Measurements from ENCODE around the gene ABR.

The ABR gene

DNA sequence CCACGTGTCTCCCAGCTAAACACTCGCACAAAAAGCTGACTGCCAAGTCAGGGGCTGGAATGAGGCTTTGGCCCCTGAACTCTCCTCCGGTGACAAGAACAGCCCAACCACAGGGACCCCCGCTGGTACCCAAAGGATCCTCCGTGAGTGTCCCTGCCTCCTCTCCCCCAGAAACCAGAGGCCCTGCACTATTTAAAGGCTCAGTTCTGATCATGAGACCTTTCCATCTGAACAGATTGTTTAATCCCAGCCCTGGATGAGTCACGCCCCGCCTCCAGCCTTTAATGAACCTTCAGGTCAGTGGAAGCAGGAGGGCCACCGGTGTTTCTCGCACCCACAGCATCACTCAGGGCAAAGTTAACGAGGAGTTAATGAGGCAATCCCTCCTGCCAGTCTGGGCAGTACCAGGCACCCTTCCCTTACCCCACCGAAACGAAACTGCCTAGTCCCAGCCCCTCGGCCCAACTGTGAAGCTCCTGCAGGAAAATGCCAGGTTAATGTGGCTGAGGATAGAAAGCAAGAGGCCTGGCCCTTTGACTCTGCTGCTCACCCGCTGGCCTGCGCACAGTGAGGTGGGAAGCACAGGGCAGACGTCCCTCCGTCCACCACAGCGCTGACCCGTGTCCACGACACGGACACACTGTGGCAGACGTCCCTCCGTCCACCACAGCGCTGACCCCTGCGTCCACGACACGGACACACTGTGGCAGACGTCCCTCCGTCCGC is 150.4 kb downstream of the ABR start:
- Histone ChIP-seq H3K9me3 (replicated peaks in 1 of 11) (no peaks in the 10 kb centered on the region), H3K9ac (no peak overlapping the region), H4K20me1 (peaks cover 21 to 93% (median 66%) of the 10 kb centered on the region in 11 experiments), H3K27me3 (peaks cover 0 to 11% (median 3%) of the 10 kb centered on the region in 11 experiments; a peak in 7 of 22 replicates), H3K4me2 (no peak overlapping the region), H3K36me3 (peaks cover 0 to 89% (median 0%) of the 10 kb centered on the region in 11 experiments; a peak in 10 of 22 replicates), H3K27ac (no peak overlapping the region), H3K4me1 (peaks cover 14 to 25% (median 24%) of the 10 kb centered on the region in 10 experiments), H3K4me3 (no peak overlapping the region)
- TF ChIP-seq Cebpa-rat (IDR thresholded peaks at IDR 0.05), result no peak

GRCh38 chr17:1027044-1027443 is 152.7 kb downstream of the ABR start:
- Histone ChIP-seq H3K27ac (no peak overlapping the region), H3K36me3 (peaks cover 0 to 89% (median 0%) of the 10 kb centered on the region in 11 experiments; a peak in 10 of 22 replicates), H4K20me1 (peaks cover 4 to 93% (median 61%) of the 10 kb centered on the region in 11 experiments; a peak in 20 of 22 replicates), H3K9me3 (replicated peaks in 1 of 11) (no peaks in the 10 kb centered on the region), H3K9ac (no peak overlapping the region), H3K4me2 (no peak overlapping the region), H3K27me3 (peaks cover 0 to under 1% (median 0%) of the 10 kb centered on the region in 11 experiments; a peak in 2 of 22 replicates), H3K4me3 (no peak overlapping the region), H3K4me1 (peaks cover 13 to 21% (median 15%) of the 10 kb centered on the region in 10 experiments; a peak in 18 of 20 replicates)
- no peak for TF ChIP-seq Cebpa-rat (IDR thresholded peaks at IDR 0.05)

- Histone ChIP-seq H3K9ac (no peak overlapping the region), H3K27me3 (no peaks in the 10 kb centered on the region), H3K9me3 (replicated peaks in 1 of 11) (no peaks in the 10 kb centered on the region), H3K4me3 (no peak overlapping the region), H3K4me2 (no peak overlapping the region), H3K4me1 (peaks cover 13 to 24% (median 18%) of the 10 kb centered on the region in 10 experiments; a peak in 18 of 20 replicates), H4K20me1 (peaks cover 4 to 95% (median 61%) of the 10 kb centered on the region in 11 experiments; a peak in 20 of 22 replicates), H3K36me3 (peaks cover 0 to 90% (median 0%) of the 10 kb centered on the region in 11 experiments; a peak in 10 of 22 replicates), H3K27ac (no peak overlapping the region)
- TF ChIP-seq Cebpa-rat (IDR thresholded peaks at IDR 0.05), result no peak
Observed at GRCh38 chr17:1026599-1026975, 153.2 kb downstream of the ABR start.

- peaks cover 4 to 98% (median 64%) of the 10 kb centered on the region in 11 experiments; a peak in 20 of 22 replicates for H4K20me1 ChIP-seq
- H3K9me3 ChIP-seq (replicated peaks in 1 of 11), result no peaks in the 10 kb centered on the region
- no peak overlapping the region for H3K9ac ChIP-seq
- H3K36me3 ChIP-seq, result peaks cover 0 to 93% (median 0%) of the 10 kb centered on the region in 11 experiments; a peak in 10 of 22 replicates
- no peak overlapping the region for H3K4me3 ChIP-seq
- no peak overlapping the region for H3K4me2 ChIP-seq
- H3K27me3 ChIP-seq, result no peaks in the 10 kb centered on the region
- no peak for TF ChIP-seq Cebpa-rat (IDR thresholded peaks at IDR 0.05)
- H3K4me1 ChIP-seq, result peaks cover 15 to 30% (median 23%) of the 10 kb centered on the region in 10 experiments
- no peak overlapping the region for H3K27ac ChIP-seq
Observed at GRCh38 chr17:1025733-1026598, 153.8 kb downstream of the ABR start.

GRCh38 chr17:1024076-1024475 is 155.7 kb downstream of the ABR start:
- Histone ChIP-seq H3K9me3 (replicated peaks in 1 of 11) (no peaks in the 10 kb centered on the region), H4K20me1 (peaks cover under 1 to 98% (median 64%) of the 10 kb centered on the region in 11 experiments; a peak in 19 of 22 replicates), H3K36me3 (peaks cover 0 to 93% (median 0%) of the 10 kb centered on the region in 11 experiments; a peak in 10 of 22 replicates), H3K4me3 (no peak overlapping the region), H3K27me3 (no peaks in the 10 kb centered on the region), H3K9ac (no peak overlapping the region), H3K4me2 (no peak overlapping the region), H3K27ac (no peak overlapping the region), H3K4me1 (peaks cover 22 to 49% (median 42%) of the 10 kb centered on the region in 10 experiments)
- no peak for TF ChIP-seq Cebpa-rat (IDR thresholded peaks at IDR 0.05)

GRCh38 chr17:1022278-1023024 is 157.3 kb downstream of the ABR start:
- Histone ChIP-seq H3K27me3 (no peaks in the 10 kb centered on the region), H3K4me2 (peak overlapping the region in 10 of 11 experiments; percentile 1 to 90 (median 79); a peak in 19 of 22 replicates), H3K4me3 (no peak overlapping the region), H3K36me3 (peaks cover 0 to 92% (median 0%) of the 10 kb centered on the region in 11 experiments; a peak in 10 of 22 replicates), H3K27ac (peak overlapping the region in 5 of 11 experiments; percentile 16 to 43 (median 25); a peak in 3 of 22 replicates), H3K9ac (peak overlapping the region in 10 of 11 experiments; percentile 4 to 59 (median 38); a peak in 15 of 22 replicates), H3K4me1 (peaks cover 22 to 58% (median 51%) of the 10 kb centered on the region in 10 experiments), H4K20me1 (peaks cover 0 to 98% (median 67%) of the 10 kb centered on the region in 11 experiments; a peak in 19 of 22 replicates), H3K9me3 (replicated peaks in 1 of 11) (no peaks in the 10 kb centered on the region)
- no peak for TF ChIP-seq Cebpa-rat (IDR thresholded peaks at IDR 0.05)

GRCh38 chr17:1021147-1021546 is 158.6 kb downstream of the ABR start:
- H3K27ac ChIP-seq, result no peak overlapping the region
- H3K36me3 ChIP-seq, result peaks cover 0 to 91% (median 0%) of the 10 kb centered on the region in 11 experiments; a peak in 10 of 22 replicates
- no peaks in the 10 kb centered on the region for H3K27me3 ChIP-seq
- H3K4me3 ChIP-seq, result no peak overlapping the region
- no peak for TF ChIP-seq Cebpa-rat (IDR thresholded peaks at IDR 0.05)
- H4K20me1 ChIP-seq, result peaks cover 0 to 98% (median 61%) of the 10 kb centered on the region in 11 experiments; a peak in 19 of 22 replicates
- no peak overlapping the region; a peak in 1 of 22 replicates for H3K9ac ChIP-seq
- H3K4me1 ChIP-seq, result peaks cover 22 to 70% (median 62%) of the 10 kb centered on the region in 10 experiments
- H3K9me3 ChIP-seq (replicated peaks in 1 of 11), result no peaks in the 10 kb centered on the region
- peak overlapping the region in 8 of 11 experiments; percentile 79 to 90 (median 84); a peak in 11 of 22 replicates for H3K4me2 ChIP-seq

- H3K27me3 ChIP-seq, result no peaks in the 10 kb centered on the region
- H3K27ac ChIP-seq, result peak overlapping the region in 1 of 11 experiments; percentile 6; a peak in 1 of 22 replicates
- no peak for TF ChIP-seq Cebpa-rat (IDR thresholded peaks at IDR 0.05)
- H3K9me3 ChIP-seq (replicated peaks in 1 of 11), result no peaks in the 10 kb centered on the region
- H3K4me3 ChIP-seq, result 0 out of 20 replicates have a peak overlapping the region, but pooled peaks of 1 of the 10 experiments have one; percentile 2
- H4K20me1 ChIP-seq, result peaks cover 0 to 100% (median 53%) of the 10 kb centered on the region in 11 experiments; a peak in 18 of 22 replicates
- peak overlapping the region; percentile 37 to 90 (median 83); a peak in 21 of 22 replicates for H3K4me2 ChIP-seq
- H3K36me3 ChIP-seq, result peaks cover 0 to 86% (median 0%) of the 10 kb centered on the region in 11 experiments; a peak in 10 of 22 replicates
- H3K9ac ChIP-seq, result peak overlapping the region in 8 of 11 experiments; percentile 10 to 52 (median 25); a peak in 11 of 22 replicates
- peaks cover 22 to 73% (median 62%) of the 10 kb centered on the region in 10 experiments for H3K4me1 ChIP-seq
Observed at GRCh38 chr17:1019451-1019850, 160.3 kb downstream of the ABR start.
